DMS79 treated with DMSO at 0.1 percent for 48 hours (cell line): ENCODE results near the gene LMF1.

Experiments used
- DNase-seq: peaks from one replicate; lab custom pipeline; 2025; lab: John Stamatoyannopoulos, UW

The LMF1 gene

GRCh38 chr16:1002399-1003166 is 31.8 kb upstream of the LMF1 start:
- no peak for DNase-seq

- DNase-seq = no peak
Measured at GRCh38 chr16:1001096-1001495, 30.3 kb upstream of the LMF1 start.

- no peak for DNase-seq
Measured at GRCh38 chr16:1000608-1001007, 29.8 kb upstream of the LMF1 start.

GRCh38 chr16:999677-1000076 is 28.9 kb upstream of the LMF1 start:
- DNase-seq = no peak

- no peak for DNase-seq
Measured at GRCh38 chr16:998615-999014, 27.8 kb upstream of the LMF1 start.

GRCh38 chr16:998211-998610 is 27.4 kb upstream of the LMF1 start:
- no peak for DNase-seq

GRCh38 chr16:997440-998051 is 26.8 kb upstream of the LMF1 start:
- DNase-seq = no peak

- DNase-seq = no peak
Measured at GRCh38 chr16:996681-997080, 25.9 kb upstream of the LMF1 start.

GRCh38 chr16:995783-996182 is 25.0 kb upstream of the LMF1 start:
- DNase-seq = no peak

- no peak for DNase-seq
Measured at GRCh38 chr16:995087-995486, 24.3 kb upstream of the LMF1 start.

GRCh38 chr16:993731-994130 is 22.9 kb upstream of the LMF1 start:
- DNase-seq = no peak

- DNase-seq = no peak
Measured at GRCh38 chr16:991773-992172, 21.0 kb upstream of the LMF1 start.

GRCh38 chr16:991345-991744 is 20.6 kb upstream of the LMF1 start:
- no peak for DNase-seq

GRCh38 chr16:990516-991291 is 19.9 kb upstream of the LMF1 start:
- DNase-seq = no peak

GRCh38 chr16:989354-989814 is 18.6 kb upstream of the LMF1 start:
- no peak for DNase-seq

GRCh38 chr16:988471-989353 is 17.9 kb upstream of the LMF1 start:
- DNase-seq = no peak

GRCh38 chr16:987906-988305 is 17.1 kb upstream of the LMF1 start:
- DNase-seq = no peak

- no peak for DNase-seq
Measured at GRCh38 chr16:986925-987582, 16.3 kb upstream of the LMF1 start.

GRCh38 chr16:986411-986810 is 15.6 kb upstream of the LMF1 start:
- no peak for DNase-seq

GRCh38 chr16:985646-986400 is 15.0 kb upstream of the LMF1 start:
- DNase-seq = no peak
